NCI-H748 treated with DMSO at 0.1 percent for 48 hours (cell line): ENCODE measurements around the gene PNPLA3.
A peak's percentile ranks its signal among the peaks of the same experiment; 100 is the strongest.
"Not testable (repeated sequence)": the region's sequence is repeated elsewhere in the genome, so short reads cannot be mapped to it uniquely, and the experiment has no call there.

Experiments
- DNase-seq: peaks from one replicate; lab custom pipeline; 2025; lab: John Stamatoyannopoulos, UW

The PNPLA3 gene

GRCh38 chr22:43889860-43890253 is 33.7 kb upstream of the PNPLA3 start:
- no peak for DNase-seq

- DNase-seq = no peak
Measured at GRCh38 chr22:43890901-43891331, 32.7 kb upstream of the PNPLA3 start.

- no peak for DNase-seq
Measured at GRCh38 chr22:43891360-43892182, 32.0 kb upstream of the PNPLA3 start, which contains the start of gene PNPLA5. TSS of gene PNPLA5 (minus strand) at chr22:43892013. CDS start at chr22:43891880, 133 bp downstream.

- DNase-seq = no peak
Measured at GRCh38 chr22:43892183-43892894, 31.3 kb upstream of the PNPLA3 start.

GRCh38 chr22:43893266-43893665 is 30.3 kb upstream of the PNPLA3 start:
- DNase-seq = no peak

GRCh38 chr22:43894122-43894521 is 29.5 kb upstream of the PNPLA3 start:
- no peak for DNase-seq

- no peak for DNase-seq
Measured at GRCh38 chr22:43895986-43896645, 27.5 kb upstream of the PNPLA3 start.

- DNase-seq = no peak
Measured at GRCh38 chr22:43897751-43898261, 25.8 kb upstream of the PNPLA3 start.

- DNase-seq = no peak
Measured at GRCh38 chr22:43900206-43900605, 23.4 kb upstream of the PNPLA3 start.

- no peak for DNase-seq
Measured at GRCh38 chr22:43901976-43902643, 21.5 kb upstream of the PNPLA3 start.

GRCh38 chr22:43903033-43903432 is 20.6 kb upstream of the PNPLA3 start:
- not testable (repeated sequence) for DNase-seq

- not testable (repeated sequence) for DNase-seq
Measured at GRCh38 chr22:43904412-43904811, 19.2 kb upstream of the PNPLA3 start.

- DNase-seq = no peak
Measured at GRCh38 chr22:43905681-43906080, 17.9 kb upstream of the PNPLA3 start.

- no peak for DNase-seq
Measured at GRCh38 chr22:43909708-43910107, 13.9 kb upstream of the PNPLA3 start.

- no peak for DNase-seq
Measured at GRCh38 chr22:43910178-43910695, 13.4 kb upstream of the PNPLA3 start.

- DNase-seq = no peak
Measured at GRCh38 chr22:43911351-43911750, 12.3 kb upstream of the PNPLA3 start.

- no peak for DNase-seq
Measured at GRCh38 chr22:43917521-43917920, 6.1 kb upstream of the PNPLA3 start.

GRCh38 chr22:43919106-43919973 is 4.3 kb upstream of the PNPLA3 start:
- DNase-seq = no peak

GRCh38 chr22:43921370-43921769 is 2.2 kb upstream of the PNPLA3 start:
- no peak for DNase-seq

GRCh38 chr22:43922123-43922522 is 1.5 kb upstream of the PNPLA3 start:
- DNase-seq = no peak

- DNase-seq = peak; percentile 61
Measured at GRCh38 chr22:43923191-43923590, 414 bp upstream of the PNPLA3 start.
